Keratinocyte (primary cell): ENCODE results near the gene TRAPPC1. TPM values are rescaled to one million over a fixed set of nuclear protein-coding genes. Genes with fewer than 3 reads are reported as not detected.

ENCODE experiments used
- DNase-seq: peaks from one replicate; pipeline ENCODE4 v3.0.0-alpha.2; 2011; ENCODE audit warnings: low read depth, missing footprints, low spot score
- FAIRE-seq: peaks from 2 replicates; lab custom pipeline; 2011; peaks lifted over from hg19 to GRCh38; lab: Jason Lieb, UNC
- H2AFZ ChIP-seq: 2 replicates; pipeline ENCODE4 v1.6.0; 2012; ENCODE audit warnings: low read length, control low read depth, inconsistent platforms; ENCODE audit not compliant: control insufficient read depth
- H3K27ac ChIP-seq: 2 replicates; pipeline ENCODE4 v1.5.1; 2011; ENCODE audit warnings: low read length; ENCODE audit not compliant: control insufficient read depth, insufficient read depth
- H3K27me3 ChIP-seq: 3 replicates; pipeline ENCODE4 v1.6.0; 2011; ENCODE audit warnings: low read length; ENCODE audit not compliant: control insufficient read depth, insufficient read depth; ENCODE audit errors: extremely low read depth
- H3K36me3 ChIP-seq, 2 experiments: 2 replicates in 1 of 2; 3 replicates in 1 of 2; pipeline ENCODE4 v1.5.1; 2011; ENCODE audit warnings: low read length in 2 of 2, mild to moderate bottlenecking in 1 of 2; ENCODE audit not compliant: control insufficient read depth in 2 of 2, insufficient read depth in 2 of 2; ENCODE audit errors: extremely low read depth in 1 of 2
- H3K4me1 ChIP-seq: 3 replicates; pipeline ENCODE4 v1.5.1; 2011; ENCODE audit warnings: low read length; ENCODE audit not compliant: control insufficient read depth, insufficient read depth; ENCODE audit errors: extremely low read depth
- H3K4me2 ChIP-seq: 3 replicates; pipeline ENCODE4 v1.6.0; 2011; ENCODE audit warnings: low read depth, low read length; ENCODE audit not compliant: control insufficient read depth, insufficient read depth; ENCODE audit errors: extremely low read depth
- H3K4me3 ChIP-seq, 3 experiments: fragments of 200-600 bp in 1 of 3; sonication (generic) in 1 of 3; 2 replicates in 2 of 3; 3 replicates in 1 of 3; pipeline ENCODE4 v1.5.1; 2011 to 2016; ENCODE audit warnings: low read length in 3 of 3, mild to moderate bottlenecking in 3 of 3, control low read depth in 2 of 3, inconsistent platforms in 1 of 3, low read depth in 1 of 3, mixed read lengths in 1 of 3, mixed run types in 1 of 3, moderate library complexity in 1 of 3; ENCODE audit not compliant: control insufficient read depth in 2 of 3, insufficient read depth in 2 of 3; ENCODE audit errors: extremely low read depth in 1 of 3
- H3K79me2 ChIP-seq: 2 replicates; pipeline ENCODE4 v1.6.0; 2012; ENCODE audit warnings: low read length; ENCODE audit not compliant: control insufficient read depth, insufficient read depth
- H3K9ac ChIP-seq: 3 replicates; pipeline ENCODE4 v1.6.0; 2011; ENCODE audit warnings: low read length; ENCODE audit not compliant: control insufficient read depth, insufficient read depth; ENCODE audit errors: extremely low read depth
- H3K9me1 ChIP-seq: 3 replicates; pipeline ENCODE4 v1.6.0; 2011; ENCODE audit warnings: low read length; ENCODE audit not compliant: control insufficient read depth, insufficient read depth; ENCODE audit errors: extremely low read depth
- H3K9me3 ChIP-seq: 2 replicates; pipeline ENCODE4 v1.5.1; 2012; ENCODE audit warnings: low read depth, low read length; ENCODE audit not compliant: control insufficient read depth
- H4K20me1 ChIP-seq: 3 replicates; pipeline ENCODE4 v1.6.0; 2011; ENCODE audit warnings: low read length; ENCODE audit not compliant: control insufficient read depth, insufficient read depth; ENCODE audit errors: extremely low read depth
- CTCF ChIP-seq, 3 experiments: IDR thresholded peaks in 1 of 3; conservative IDR thresholded peaks in 1 of 3; optimal IDR thresholded peaks in 1 of 3; 2 replicates in 2 of 3; 3 replicates in 1 of 3; pipeline versions ENCODE3 to v1.5.1; 2011; ENCODE audit warnings: low read length in 3 of 3, mild to moderate bottlenecking in 3 of 3, moderate library complexity in 2 of 3, control low read depth in 1 of 3, inconsistent platforms in 1 of 3; ENCODE audit not compliant: insufficient read depth in 2 of 3; ENCODE audit errors: extremely low read depth in 1 of 3
- EZH2 ChIP-seq: IDR thresholded peaks from one replicate; pipeline ENCODE4 v1.6.1; 2012; ENCODE audit warnings: inconsistent platforms, mild to moderate bottlenecking, low read length, moderate library complexity
- dilution Hi-C: fragments of 300-500 bp; cut with MboI; formaldehyde crosslinking; loops from one replicate; pipeline ENCODE4 v1.7.0; 2020; ENCODE audit warnings: low sequenced_read_pairs; ENCODE audit not compliant: extremely low pct_ligation_motif_present
- polyA plus RNA-seq, 5 experiments: library from polyadenylated mRNA; depleted of rRNA in 3 of 5; stranded (reverse) in 3 of 5; stranded (forward) in 1 of 5; unstranded in 1 of 5; fragments of >200 nt; gene quantifications; 1 replicate in 1 of 5; 2 replicates in 3 of 5; 3 replicates in 1 of 5; pipeline versions ENCODE4 v1.2.1 to v1.2.3, GENCODE V29; 2011 to 2012; ENCODE audit warnings: missing spikeins in 2 of 5, low read depth in 1 of 5, low replicate concordance in 1 of 5

TRAPPC1 gene
- polyA plus RNA-seq, 1 donor (not counting 4 experiments of a cell fraction or from before 2014, with no cell fraction given), result 128 TPM

GRCh38 chr17:7894226-7894625 lies 37.5 kb downstream of the TRAPPC1 start:
- no peak overlapping the region for H3K4me2 ChIP-seq
- FAIRE-seq (no peak), DNase-seq (no peak)
- H3K27me3 ChIP-seq, result no peaks in the 10 kb centered on the region
- no peaks in the 10 kb centered on the region for H4K20me1 ChIP-seq
- no peaks in the 10 kb centered on the region for H3K9me3 ChIP-seq
- no peak overlapping the region for H3K27ac ChIP-seq
- no peak overlapping the region for H2AFZ ChIP-seq
- H3K4me1 ChIP-seq, result peaks cover 6% of the 10 kb centered on the region
- dilution Hi-C loops, result no loop called here
- H3K79me2 ChIP-seq, result peaks cover 6% of the 10 kb centered on the region
- H3K9me1 ChIP-seq, result no peaks in the 10 kb centered on the region
- peaks cover 50 to 59% of the 10 kb centered on the region in 2 experiments for H3K36me3 ChIP-seq
- H3K4me3 ChIP-seq, result no peak overlapping the region
- TF ChIP-seq CTCF (optimal IDR thresholded peaks at IDR 0.05 in 1 of 3, IDR thresholded peaks at IDR 0.05 in 1 of 3, conservative IDR thresholded peaks at IDR 0.05 in 1 of 3; ENCODE audit: extremely low read depth in 1 of 3, insufficient read depth in 2 of 3, low read length in 3 of 3), result no peak
- no peak for TF ChIP-seq EZH2
- H3K9ac ChIP-seq, result no peak overlapping the region

- no peak overlapping the region for H3K4me3 ChIP-seq
- no peak overlapping the region for H3K4me2 ChIP-seq
- no peak for TF ChIP-seq CTCF (optimal IDR thresholded peaks at IDR 0.05 in 1 of 3, IDR thresholded peaks at IDR 0.05 in 1 of 3, conservative IDR thresholded peaks at IDR 0.05 in 1 of 3; ENCODE audit: extremely low read depth in 1 of 3, insufficient read depth in 2 of 3, low read length in 3 of 3)
- TF ChIP-seq EZH2, result no peak
- H3K9me3 ChIP-seq, result no peaks in the 10 kb centered on the region
- H3K27ac ChIP-seq, result no peak overlapping the region
- H3K4me1 ChIP-seq, result peaks cover 15% of the 10 kb centered on the region
- H4K20me1 ChIP-seq, result no peaks in the 10 kb centered on the region
- H2AFZ ChIP-seq, result no peak overlapping the region
- peaks cover 6% of the 10 kb centered on the region for H3K79me2 ChIP-seq
- FAIRE-seq (no peak), DNase-seq (no peak)
- H3K36me3 ChIP-seq, result peaks cover 42 to 50% of the 10 kb centered on the region in 2 experiments
- no peaks in the 10 kb centered on the region for H3K9me1 ChIP-seq
- dilution Hi-C loops, result no loop called here
- no peak overlapping the region for H3K9ac ChIP-seq
- no peaks in the 10 kb centered on the region for H3K27me3 ChIP-seq
These were observed 38.4 kb downstream of the TRAPPC1 start for GRCh38 chr17:7893187-7893880.
